ENCODE results near the gene SMARCD3.

The SMARCD3 gene

DNA sequence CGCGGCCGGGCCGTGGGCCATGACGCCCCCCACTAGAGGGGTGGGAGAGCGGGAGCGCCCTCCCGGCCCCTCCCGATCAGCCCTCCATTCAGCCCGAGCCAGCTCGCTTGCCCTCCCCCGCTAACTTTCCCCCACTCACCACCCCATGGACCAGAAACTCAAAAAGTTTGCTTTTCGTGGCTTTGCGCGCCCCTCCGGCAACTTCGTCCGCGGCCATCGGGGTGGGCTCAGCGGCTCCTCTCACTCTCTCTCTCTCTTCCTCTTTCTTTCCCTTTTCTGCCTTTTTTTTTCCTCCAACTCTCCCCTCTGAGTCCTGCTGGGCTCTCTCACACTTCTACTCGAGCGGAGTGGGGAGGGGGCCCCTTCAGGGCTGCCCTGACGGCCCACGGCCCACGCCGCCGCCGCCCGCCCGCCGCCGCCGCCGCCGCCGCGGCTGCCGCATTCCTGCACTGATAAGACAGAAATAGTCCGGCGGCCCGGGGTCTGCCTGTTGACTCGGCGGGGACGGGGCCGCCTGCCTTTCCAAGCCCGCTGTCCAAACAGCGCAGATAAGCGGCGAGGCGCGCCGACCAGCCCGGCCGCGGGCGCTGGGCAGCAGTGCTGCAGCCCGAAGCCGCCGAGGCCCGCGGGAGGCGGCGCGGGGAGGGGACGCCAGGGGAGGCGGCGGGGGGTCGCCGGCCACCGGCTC lies at the start of gene SMARCD3:
Gene SMARCD3 (minus strand): TSS at position 349 of the 688 bp plus-strand sequence. CDS start 132 bp downstream, at position 217.
- in situ Hi-C loops (cut with MboI; ENCODE audit: low sequenced_read_pairs), result no loop called here

DNA sequence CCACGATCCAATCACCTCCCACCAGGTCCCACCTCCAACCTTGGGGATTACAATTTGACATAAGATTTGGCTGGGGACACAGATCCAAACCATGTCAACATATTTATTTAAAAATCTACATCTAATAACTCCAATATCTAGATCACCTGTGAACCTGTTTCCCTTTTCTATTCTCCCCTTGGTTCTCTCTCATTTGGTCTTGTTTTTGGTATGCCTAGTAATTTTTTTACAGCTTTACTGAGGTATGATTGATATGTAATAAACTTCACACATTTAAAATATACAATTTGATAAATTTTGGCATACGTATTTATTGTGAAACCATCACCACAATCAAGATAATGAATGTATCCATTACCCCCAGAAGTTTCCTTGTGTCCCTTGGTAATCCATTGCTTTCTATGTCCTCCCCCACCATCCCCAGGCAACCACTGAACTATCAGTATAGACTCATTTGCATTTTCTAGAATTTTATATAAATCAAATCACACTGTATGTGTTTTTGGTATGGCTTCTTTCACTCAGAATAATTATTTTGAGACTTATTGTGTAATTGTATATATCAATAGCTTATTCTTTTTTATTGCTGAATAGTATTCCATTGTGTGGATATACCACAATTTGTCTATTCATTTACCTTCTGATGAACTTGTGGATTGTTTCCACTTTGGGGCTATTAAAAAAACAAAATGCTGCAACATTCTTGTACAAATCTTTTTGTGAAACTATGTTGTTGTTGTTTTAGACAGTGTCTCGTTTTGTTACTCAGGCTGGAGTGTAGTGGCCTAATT lies 47.9 kb upstream of the SMARCD3 start:
- in situ Hi-C loops (cut with MboI; ENCODE audit: low sequenced_read_pairs), result no loop called here

DNA sequence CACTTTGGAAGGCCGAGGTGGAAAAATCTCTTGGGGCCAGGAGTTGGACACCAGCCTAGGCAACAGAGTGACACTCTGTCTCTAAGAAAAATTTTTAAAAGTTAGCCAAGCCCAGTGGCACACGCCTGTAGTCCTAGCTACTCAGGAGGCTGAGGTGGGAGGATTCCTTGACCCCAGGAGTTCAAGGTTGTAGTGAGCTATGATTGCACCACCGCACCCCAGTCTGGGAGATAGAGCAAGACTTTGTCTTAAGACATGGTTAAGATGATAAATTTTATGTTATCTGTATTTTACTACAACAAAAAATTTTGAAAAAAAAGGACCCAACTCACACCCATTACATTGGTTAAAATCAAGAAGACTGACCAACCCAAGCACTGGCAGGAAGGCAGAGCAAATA lies 44.4 kb upstream of the SMARCD3 start:
- in situ Hi-C loops (cut with MboI; ENCODE audit: low sequenced_read_pairs), result no loop called here

DNA sequence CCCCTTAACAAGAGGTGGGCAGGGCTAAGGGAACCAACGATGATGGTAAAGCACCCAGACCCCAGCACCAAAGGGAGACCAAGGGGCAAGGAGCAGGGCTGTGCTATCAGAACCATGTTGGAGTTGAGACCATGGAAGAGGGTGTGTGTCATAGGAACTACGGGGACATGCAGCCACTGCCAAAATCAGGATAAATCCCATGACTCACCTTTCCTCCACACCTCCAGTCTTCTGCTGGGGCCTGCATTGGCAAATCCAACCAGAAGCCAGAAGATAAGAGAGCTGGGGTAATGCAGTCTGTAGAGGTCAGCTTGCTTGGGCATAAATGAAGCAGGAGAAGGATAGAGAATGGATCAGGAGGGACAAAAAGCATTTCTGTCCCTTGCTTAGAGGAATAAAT lies 42.7 kb upstream of the SMARCD3 start:
- in situ Hi-C loops (cut with MboI; ENCODE audit: low sequenced_read_pairs), result no loop called here

DNA sequence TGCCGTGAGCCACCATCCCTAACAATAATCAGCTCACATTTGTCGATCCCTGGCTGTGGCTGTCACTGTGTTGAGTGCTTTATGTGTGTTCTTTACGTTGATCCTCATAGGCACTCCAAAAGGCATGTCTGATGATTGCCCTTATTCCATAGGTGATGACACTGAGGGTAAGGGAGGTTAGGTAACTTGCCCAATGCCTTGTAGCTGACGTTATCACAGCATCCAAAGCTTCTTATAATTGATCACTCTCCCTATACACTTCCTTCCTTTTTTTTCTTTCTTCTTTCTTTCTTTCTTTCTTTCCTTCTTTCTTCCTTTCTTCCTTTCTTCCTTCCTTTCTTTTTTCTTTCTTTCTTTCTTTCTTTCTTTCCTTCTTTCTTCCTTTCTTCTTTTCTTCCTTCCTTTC lies 41.9 kb upstream of the SMARCD3 start:
- in situ Hi-C loops (cut with MboI; ENCODE audit: low sequenced_read_pairs), result no loop called here

DNA sequence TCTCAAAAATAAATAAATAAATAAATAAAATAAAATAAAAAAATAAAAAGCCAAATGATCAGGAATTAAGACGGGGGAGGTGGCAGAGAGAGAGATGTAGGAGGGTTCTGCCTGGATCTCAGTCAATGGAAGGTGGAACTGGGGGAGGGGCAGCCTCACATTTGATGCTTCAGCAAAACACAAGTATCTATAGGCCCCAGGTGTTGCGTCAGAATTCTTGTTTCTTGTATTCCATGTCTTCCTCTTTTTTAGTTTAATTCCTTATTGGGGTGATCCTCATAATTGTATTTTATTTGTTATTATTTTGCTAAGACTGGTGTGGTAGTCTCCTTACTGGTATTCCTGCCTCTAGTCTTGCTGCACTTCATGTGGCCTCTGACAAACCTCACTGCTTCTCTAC lies 41.4 kb upstream of the SMARCD3 start:
- in situ Hi-C loops (cut with MboI; ENCODE audit: low sequenced_read_pairs), result no loop called here

DNA sequence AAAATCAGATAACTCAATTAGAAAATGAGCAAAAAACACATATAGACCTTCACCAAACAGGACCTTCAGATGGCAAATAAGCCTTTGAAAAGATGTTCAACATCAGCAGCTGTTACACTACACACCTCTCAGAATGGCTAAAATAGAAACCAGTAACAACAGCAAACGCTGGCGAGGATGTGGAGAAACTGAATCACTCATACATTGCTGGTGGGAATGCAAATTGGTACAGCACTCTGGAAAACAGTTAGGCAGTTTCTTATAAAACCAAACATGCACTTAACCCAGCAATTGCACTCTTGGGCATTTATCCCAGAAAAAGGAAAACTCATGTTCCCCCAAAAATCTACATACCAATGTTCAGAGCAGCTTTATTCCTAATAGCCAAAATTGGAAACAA lies 37.7 kb upstream of the SMARCD3 start:
- in situ Hi-C loops (cut with MboI; ENCODE audit: low sequenced_read_pairs), result no loop called here

DNA sequence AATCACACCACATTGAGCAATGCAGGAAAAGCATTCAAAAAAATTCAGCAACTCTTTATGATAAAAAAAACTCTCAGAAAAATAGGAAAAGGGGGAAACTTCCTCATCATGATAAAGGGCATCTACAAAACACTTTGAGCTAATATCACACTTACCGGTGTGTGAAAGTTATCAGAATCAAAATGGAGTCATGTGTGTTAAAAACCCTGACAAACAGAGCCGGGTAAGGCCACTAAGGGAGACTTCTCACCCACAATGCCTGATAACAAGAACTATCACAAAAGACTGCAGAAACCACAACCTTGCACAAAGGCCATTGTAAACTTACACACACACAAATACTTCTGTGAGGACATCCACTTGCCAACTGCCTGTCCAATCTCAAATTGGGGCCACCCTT lies 34.8 kb upstream of the SMARCD3 start:
- in situ Hi-C loops (cut with MboI; ENCODE audit: low sequenced_read_pairs), result no loop called here

DNA sequence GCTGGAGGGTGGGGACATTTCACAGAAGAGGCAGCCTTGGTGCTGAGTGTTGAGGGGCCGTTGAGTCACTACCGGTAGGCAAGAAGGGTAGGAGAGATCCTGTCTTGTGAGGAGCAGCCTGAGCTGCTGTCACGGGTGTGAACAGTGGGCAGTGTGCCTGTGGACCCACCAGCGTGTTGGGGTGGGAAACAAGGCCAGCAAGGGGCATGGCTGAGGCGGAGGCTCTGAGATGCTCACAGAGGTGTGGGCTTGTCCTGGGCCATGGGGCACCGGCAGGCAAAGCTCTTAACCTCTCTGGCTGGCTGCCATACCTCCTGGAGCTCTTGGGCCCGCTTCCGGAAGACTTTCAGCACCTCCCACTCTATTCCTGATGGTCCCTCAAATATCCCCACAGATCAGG lies 33.6 kb upstream of the SMARCD3 start:
- in situ Hi-C loops (cut with MboI; ENCODE audit: low sequenced_read_pairs), result no loop called here

DNA sequence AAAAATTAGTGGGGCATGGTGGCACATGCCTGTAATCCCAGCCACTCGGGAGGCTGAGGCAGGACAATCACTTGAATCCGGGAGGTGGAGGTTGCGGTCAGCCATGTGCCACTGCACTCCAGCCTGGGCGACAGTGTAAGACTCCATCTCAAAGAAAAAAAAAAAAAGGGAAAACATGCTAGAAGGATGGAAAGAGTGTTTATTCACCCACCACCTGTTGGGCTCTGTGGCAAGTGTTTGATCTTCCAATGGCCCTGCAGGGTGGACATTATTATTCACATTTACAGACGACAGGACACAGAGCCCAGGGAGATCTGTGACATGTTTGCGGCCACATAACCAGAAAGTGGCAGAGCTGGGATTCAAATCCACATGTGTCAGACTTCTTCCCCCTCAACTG lies 33.2 kb upstream of the SMARCD3 start:
- in situ Hi-C loops (cut with MboI; ENCODE audit: low sequenced_read_pairs), result no loop called here

DNA sequence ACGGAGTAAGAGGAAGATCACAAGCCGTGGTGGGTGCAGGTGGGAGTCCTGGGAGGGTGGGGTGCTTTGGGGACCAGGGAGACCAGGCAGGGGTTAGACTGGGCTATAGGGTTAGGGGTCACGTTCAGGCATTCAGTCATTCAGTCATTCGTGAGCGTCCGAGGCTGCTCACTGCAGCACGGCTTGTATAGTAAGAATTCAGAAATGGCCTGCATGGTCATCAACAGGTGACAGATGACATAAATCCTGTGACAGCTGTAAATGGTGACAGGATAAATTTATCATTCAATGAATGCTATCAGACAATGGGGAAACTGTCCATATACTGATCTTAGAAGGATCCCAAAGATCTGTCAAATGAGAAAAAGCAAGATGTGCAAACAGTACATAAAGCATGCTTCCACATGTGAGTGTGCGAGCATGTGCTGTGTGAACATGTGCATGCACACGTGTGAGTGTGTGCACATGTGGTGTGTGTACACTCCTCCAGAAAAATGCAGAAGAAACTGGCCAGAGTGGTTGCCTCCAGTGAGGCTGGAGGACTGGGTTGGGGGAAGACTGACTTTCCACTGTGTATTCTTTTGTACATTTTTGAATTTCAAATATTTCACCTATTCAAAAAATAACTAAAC lies 32.0 kb upstream of the SMARCD3 start:
- in situ Hi-C loops (cut with MboI; ENCODE audit: low sequenced_read_pairs), result no loop called here

DNA sequence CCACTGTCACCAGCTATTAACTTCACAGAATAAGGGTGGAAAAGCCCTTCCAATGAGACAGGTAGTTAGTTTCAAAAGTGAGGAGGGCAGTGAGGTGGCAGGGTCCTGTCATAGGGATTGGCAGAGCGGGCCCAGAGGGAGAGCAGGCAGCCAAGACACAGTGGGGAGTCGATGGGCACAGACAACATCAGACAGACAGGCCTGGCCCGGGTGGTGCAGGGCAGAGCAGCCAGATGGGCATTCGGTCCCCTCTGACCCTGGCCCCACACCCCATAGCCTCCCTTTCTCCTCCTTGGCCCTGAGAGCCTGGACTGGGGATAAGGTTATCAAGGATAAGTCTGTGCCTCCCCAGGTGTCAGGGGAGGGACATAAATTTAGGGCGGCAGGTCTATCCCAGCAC lies 31.4 kb upstream of the SMARCD3 start:
- in situ Hi-C loops (cut with MboI; ENCODE audit: low sequenced_read_pairs), result no loop called here

DNA sequence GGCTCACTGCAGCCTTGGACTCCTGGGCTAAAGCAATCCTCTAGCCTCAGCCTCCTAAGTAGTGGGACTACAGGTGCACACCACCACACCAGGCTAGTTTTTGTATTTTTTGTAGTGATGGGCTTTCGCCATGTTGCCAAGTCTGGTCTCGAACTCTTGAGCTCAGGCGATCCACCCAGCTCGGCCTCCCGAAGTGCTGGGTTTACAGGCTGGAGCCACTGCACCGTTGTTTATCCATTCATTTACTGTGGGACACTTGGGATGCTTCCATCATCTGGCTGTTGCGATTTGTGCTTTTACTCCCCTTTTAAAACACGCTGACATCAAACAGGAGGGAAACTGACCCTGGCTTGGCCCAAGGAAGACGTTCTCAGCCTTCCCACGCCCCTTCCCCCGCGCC lies 30.5 kb upstream of the SMARCD3 start:
- in situ Hi-C loops (cut with MboI; ENCODE audit: low sequenced_read_pairs), result no loop called here

DNA sequence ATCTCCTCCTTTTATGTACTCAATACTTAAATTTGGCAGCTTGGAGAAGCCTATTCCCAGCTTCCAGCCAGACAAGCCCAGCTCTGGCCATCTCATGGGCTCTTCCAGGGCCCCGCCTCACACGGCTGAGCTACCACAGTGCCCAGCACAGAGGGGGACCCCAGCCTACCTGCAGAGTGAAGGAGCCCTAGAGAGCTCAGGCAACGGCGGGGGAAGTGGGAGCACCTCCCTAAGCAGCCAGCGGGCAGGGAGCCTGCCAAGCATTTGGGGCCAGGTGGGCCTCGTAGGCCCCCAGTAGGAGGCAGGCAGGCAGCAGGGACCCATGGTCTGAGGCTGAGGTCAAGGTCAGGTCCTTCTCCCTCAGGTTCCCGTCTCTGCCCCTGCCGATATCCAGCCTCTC lies 29.1 kb upstream of the SMARCD3 start:
- in situ Hi-C loops (cut with MboI; ENCODE audit: low sequenced_read_pairs), result no loop called here

DNA sequence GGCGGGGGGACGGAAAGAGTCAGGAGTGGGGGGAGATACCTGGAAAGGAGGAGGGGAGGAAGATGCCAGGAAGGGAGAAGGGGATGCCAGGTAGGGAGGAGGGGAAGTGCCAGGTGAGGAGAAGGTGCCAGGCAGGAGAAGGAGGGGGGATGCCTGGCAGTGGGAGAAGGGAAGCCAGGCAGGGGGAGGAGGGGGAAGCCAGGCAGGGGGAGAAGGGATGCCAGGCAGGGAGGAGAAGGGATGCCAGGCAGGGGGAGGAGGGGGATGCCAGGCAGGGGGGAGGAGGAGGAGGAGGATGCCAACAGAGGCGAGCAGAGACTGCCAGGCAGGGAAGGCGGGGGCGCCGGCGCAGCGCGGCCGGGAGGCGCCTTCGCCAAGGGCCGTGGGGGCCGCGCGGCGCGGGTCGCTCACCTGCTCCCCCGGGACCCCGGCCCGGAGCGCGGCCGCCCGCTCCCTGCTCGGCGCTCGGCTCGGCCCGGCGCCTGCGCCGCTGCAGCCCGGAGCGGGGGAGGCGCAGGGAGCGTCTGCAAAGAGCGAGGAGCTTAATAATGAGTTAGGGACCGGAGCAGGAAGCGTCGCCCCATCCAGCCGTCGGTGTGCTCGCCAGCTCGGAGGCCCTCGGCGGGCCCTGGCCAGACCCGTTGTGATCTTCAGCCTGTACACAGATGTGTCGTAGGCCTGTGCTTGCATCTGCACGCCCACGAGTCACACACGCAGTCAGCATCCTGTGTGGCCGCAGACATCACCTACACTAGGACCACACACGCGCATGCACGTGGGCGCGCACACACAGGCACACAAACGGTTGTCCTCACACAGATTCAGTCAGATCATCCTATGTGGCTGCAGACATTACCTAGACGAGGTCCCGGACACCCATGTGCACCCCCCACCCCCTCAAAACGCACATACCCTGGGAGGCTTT lies 28.4 kb upstream of the SMARCD3 start:
- in situ Hi-C loops (cut with MboI; ENCODE audit: low sequenced_read_pairs), result no loop called here

DNA sequence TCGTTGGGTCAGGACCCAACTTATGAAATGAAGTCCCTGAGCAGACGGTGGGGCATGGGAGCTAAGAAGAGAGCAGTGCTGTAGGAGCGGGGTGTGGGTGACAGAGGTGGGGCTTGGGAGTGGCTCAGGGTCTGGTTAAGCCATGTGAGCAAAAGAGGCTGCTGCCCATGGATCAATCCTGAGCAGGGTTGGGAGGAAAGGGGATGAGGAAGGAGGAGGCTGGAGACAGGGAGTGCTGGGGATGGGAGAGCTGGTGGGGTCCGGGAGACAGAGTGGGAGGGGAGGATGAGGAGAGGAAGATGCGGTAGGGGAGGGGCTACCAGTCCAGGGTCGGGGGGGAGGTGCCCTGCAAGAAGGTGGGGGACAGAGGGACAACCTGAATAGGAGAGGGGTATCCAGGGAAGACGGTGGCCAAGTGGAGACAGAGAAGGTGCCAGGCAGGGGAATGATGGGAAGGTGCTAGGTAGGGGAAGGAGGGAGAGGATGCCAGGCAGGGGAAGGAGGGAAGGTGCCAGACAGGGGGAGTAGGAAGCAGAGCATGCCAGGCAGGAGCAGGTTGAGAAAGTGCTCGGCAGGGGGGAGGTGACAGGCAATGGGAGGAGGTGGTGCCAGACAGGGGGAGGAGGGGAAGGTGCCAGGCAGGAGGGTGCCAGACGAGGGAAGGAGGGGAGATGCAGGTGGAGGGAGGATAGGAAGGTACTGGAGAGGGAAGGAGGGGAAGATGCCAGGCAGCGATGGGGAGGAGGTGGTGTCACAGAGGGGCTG lies 27.5 kb upstream of the SMARCD3 start:
- in situ Hi-C loops (cut with MboI; ENCODE audit: low sequenced_read_pairs), result no loop called here

DNA sequence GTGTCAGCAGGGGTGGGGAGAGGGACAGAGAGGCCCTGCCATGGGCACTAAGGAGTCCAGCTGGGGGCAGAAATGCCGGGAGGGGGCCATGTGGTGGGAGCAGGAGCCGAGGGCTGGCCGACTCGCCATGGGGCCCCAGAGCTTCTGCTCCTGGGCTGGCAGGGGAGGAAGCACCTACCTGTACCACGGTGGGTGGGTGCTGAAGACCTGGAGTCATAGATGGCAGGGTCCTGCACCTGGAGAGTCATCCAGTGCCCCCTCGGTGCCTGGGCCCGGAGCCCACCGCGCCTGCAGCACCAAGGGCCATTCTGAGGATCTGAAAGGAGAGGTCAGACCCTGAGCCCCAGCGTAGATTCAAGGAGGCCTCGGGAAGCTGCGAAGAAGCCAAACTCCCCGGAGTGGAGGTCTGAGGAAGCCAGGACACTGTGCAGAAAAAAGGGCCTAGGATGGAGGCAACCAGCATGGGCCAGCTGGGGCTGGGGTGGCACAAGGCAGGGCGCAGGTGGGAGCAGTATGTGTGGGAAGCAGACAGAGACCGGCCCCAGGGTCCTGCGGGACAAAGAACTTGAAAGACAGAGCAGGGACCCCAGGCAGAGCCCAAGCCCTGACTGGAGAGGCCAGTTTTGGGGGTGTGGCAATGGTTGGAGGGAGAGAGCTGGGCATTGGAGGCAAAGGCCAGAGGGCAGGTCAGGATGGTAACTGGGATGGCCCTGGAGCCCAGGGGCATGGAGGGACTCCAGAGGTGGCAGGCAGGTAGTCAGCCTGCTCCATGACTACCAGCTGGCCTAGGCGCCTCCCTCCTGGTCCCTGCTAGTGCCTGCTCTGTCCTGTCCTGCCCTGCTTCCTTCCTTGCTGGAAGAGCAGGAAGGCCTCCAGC lies 26.7 kb upstream of the SMARCD3 start:
- in situ Hi-C loops (cut with MboI; ENCODE audit: low sequenced_read_pairs), result no loop called here

DNA sequence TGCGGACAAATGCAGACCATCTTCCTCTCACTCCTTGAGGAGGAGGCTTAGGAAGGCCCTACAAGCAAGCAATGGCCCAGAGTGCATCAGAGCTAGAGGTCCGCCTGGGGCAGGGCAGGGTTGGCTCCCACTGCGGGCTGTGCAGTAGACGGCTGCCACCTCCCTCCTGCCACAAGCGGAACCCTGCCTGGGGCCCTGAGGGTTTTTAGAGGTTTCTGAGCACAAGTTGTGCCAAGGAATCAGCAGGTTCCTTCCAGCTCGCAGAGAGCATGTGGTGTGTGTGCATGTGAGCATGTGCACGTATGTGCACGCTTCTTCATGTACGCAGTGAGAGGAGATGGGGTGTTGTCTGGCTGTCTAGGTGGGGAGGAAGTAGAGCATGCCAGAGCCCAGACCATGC lies 25.9 kb upstream of the SMARCD3 start:
- in situ Hi-C loops (cut with MboI; ENCODE audit: low sequenced_read_pairs), result no loop called here

DNA sequence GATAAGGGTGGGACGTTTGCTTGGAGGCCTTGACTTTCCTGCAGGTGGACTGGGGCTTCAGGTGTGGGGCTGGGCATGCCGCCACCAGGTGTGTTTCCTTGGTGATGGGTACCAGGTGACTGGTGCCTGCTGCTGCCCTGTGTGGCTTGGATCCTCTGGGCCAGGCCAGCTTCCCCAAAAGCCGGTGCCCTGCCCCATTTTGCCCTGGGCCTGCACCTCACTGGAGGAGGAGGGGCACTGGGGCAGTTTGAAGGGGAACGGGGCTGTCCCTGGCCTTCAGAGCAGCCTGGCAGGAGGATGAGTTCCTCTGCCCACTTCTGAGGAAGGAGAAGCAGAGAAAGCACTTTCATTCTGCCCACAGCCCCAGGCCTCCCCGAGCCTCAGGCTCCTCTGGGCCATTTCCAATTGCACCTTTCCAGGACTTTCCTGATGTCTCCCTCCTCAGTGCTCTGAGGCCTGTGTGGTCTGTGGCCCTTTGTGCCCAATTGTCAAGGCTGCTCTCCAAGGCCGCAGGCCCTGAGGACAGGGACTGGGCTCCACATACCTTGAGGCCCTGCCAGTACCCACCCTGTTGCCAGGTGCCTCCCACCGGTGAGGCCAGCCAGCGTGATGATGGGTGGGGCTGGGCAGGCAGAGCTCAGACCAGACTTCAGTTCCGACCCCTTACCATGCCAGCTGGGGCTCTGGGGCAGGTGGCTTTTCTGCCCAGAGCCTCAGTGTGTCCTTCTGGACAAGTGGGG lies 25.3 kb upstream of the SMARCD3 start:
- in situ Hi-C loops (cut with MboI; ENCODE audit: low sequenced_read_pairs), result no loop called here
